Activated T-cell treated with anti-CD3 and anti-CD28 coated beads, Interleukin-2, amount 50 U/mL, for 1 hour (primary cell): ENCODE measurements around the gene ADORA2B.
A peak's percentile ranks its signal among the peaks of the same experiment; 100 is the strongest.

Experiments used
- DNase-seq: peaks from one replicate; pipeline ENCODE4 v3.0.0-alpha.2; 2020

The ADORA2B gene

DNA sequence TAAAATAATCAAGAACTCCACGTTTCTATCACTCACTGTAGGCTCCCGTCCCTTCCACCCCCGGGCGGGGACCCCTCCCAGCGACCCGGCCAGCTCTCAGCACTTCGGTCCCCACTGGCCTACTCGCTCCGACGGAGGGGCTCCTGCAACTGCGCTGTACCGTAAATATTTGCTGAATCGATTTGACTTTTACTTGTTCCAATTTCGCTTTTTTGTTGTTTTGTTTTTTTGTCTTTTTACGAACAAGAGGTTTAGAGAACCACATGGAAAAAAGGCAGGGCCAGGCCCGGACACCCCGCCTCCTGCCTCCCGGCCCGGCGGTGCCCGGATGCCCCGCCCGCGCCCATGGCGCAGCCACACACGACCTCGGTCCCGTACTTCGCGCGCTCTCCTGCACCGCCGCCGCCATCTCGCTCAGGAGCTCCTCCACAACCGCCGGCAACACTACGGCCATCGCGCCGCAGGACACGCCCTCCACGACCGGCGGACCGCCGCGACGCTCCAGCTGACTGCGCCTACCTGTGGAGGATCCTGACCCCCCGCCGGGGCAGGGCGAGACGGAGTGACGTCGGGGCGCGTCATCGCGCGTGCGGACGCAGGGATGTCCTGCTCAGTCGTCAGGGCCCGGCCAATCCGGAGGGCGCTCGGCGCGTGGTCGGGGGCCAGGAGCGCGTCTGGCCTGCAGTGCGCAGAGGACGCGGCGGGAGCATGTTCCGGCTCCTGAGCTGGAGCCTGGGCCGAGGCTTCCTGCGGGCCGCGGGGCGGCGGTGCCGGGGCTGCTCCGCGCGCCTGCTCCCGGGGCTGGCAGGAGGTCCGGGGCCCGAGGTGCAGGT lies 54.4 kb downstream of the ADORA2B start, which contains the start of the genes TTC19 and ZSWIM7:
TTC19 (plus strand) TSS at position 684 of the 833 bp plus-strand sequence; CDS start at position 709, 25 bp downstream.
ZSWIM7 (minus strand) TSS at position 564 of the 833 bp plus-strand sequence; CDS start at position 454, 110 bp downstream.
- peak; percentile 95 for DNase-seq

DNA sequence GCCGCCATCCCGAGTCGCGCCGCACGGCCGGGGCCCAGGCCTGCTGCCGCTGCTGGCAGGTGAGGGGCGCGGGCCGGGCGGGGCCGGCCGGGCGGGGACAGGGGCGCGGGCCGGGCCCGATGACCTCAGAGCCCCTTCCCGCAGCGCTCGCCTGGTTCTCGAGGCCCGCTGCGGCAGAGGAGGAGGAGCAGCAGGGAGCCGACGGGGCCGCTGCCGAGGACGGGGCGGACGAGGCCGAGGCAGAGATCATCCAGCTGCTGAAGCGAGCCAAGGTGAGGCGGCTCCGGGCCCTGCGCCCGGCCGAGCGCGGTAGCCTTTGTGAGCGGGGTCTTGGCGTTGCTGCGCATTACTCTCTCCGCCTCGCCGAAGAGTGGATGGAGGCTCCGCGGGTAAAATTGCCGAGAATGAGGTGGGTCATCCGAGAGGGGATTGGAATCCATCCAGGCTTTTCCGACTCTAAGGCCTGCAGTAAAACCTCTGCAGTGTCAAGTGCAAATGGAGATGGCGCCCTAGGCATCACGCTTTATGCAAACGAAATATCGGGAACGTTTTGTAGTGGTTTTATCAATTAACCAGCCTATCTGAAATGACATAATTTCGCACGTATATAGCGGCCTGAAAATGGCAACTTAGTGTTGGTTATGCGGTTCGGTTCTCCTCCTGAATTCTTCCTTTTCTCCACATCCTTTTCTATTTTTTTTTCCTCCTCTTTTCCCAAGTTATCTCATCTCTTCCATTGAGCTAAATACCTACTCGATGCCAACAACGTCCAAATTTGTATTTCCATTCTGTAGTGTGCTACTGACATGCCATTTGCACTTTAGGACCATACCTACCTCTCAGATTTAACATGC lies 55.3 kb downstream of the ADORA2B start:
- DNase-seq = no peak

DNA sequence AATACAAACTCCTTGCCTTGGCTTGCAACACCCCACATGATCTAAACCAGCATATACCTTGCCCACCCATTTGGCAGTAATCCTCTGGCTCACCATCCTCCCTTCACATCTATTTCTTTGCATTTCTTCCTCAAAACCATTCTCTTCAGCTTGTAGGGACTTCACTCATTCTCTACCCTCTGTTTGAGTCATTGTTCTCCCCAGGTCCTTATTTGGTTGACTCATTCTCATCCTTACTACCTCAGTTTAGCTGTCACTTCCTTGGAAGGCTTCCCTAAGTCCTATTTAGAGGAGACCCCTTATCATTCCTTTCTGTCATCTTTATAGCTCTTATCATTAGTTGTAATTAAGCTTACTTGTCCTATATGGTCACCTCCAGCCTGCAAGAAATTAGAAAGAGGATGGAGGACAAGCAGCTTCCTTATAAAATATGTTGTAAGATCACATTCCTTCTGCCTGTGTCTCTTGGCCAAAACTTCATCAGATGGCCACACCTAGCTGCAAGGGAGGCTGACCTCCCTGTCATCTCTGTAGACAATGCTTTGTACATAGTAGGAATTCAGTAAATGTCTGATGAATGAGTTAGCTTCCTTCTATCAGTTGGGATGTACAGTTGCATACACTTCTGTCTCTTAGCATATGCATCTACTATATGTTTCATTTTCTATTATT lies 56.4 kb downstream of the ADORA2B start:
- no peak for DNase-seq

DNA sequence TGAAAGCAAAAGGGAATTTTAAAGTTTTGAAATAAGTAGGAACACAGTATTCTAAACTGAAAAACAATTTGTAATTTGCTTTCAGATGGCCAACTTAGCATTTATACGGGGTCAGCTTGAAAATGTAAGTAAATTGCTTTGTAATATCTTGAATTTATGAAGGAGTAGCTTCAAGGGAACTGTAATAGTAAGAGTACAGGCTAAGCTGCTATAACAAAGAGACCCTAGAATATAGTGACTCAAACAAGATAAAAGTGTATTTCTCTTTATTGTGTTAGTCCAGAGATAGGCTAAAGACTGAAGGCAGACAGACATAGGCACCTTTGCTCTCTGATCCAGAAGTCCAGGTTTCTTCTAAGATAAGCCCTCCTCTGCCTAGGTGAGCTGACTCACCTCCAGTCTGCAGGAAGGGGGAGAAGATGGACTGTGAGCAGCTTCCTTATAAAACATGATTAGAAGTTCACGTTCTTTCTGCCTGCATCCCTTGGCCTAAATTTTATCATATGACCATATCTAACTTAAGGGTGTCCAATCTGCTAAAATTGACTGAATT lies 57.9 kb downstream of the ADORA2B start:
- no peak for DNase-seq

DNA sequence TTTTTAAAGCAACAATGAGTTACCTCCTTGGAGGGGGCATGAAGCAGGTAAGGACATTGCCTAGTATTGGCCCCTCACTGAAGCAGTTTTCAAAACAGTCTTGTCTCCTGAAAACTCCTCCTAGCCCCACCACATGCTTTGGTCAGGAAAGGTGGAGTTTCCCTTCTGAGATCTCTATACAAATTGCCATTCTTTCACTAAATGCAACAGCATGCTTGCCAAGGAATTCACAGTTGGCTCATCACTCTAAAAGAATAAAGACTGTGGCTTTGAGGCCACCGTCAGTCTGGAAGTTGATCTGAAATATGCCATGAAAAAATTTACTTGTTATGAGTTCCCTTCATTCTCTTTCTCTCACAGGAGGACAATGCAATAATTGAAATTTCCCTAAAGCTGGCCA lies 58.9 kb downstream of the ADORA2B start:
- DNase-seq = no peak

DNA sequence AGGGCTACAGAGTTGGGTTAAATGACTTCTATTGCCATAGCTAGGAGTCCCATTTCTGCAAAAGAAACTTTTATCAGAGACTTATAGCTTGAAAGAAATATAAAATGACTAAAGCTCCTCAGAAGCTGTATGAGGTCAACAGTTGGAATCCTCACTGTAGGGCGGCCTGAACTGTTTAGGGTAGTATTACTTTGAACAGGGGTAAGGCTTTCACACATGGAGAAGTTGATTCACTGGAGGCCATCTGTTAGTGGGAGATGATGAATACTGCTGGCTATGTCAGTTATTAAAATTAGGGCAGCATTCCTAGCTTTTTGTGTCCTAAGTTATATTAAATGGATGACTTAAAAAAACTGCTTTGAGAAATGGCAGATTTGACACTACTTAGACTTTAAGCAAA lies 60.7 kb downstream of the ADORA2B start:
- DNase-seq = no peak

DNA sequence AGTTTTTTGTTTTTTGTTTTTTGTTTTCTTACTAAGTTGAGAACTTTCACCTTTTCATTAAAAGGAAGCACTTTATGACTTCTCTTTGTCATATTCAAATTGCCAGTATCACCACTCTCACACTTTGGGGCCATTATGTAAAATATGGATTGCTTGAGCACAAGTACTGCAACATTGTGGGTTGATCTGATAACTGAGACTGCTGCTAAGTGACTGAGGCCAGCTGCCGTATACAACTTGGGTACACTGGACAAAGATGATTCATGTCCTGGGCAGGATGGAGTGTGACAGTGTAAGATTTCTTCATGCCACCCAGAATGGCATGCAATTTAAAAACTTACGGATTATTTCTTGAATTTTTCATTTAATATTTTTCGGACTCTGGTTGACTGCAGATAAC lies 62.5 kb downstream of the ADORA2B start:
- DNase-seq = no peak

DNA sequence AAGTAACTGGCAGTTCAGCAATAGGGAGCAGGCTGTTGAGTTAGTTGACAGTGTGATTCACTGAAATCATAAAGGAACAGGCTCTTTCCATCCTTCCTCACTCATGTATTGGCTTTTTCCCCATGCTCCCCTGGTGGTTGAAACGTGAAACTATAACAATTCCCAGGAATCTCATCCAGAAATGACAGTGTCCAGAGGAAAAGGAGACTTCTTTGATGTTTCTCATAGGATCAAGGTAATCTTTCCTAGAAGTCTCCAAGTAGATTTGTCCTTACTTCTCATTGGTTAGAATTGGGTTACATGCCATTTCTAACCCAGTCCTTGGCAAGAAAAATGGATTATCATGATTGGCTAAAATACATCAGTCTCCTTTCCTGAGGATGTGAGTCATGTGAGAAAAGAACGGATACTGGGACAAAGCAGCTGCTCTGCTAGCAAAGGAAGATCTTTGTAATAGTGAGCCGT lies 69.0 kb downstream of the ADORA2B start:
- no peak for DNase-seq

DNA sequence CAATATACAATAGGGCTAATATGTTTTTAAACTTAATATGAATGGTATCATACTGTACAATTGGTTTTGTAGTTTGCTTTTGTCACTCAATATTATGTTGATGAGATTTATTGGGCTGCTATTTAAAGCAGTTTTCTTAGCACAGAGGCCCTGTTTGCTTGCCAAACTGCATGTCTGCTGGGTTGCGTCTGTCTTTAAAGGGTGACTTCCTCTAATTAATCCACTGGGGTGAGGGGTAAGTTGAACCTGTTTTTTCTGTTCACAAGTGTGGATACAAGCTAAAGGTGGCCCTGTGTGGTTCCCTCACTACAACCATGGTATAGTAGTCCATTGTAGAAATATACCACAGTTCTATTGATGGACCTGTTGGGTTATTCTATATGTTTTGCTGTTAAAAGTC lies 74.4 kb downstream of the ADORA2B start:
- DNase-seq = no peak

DNA sequence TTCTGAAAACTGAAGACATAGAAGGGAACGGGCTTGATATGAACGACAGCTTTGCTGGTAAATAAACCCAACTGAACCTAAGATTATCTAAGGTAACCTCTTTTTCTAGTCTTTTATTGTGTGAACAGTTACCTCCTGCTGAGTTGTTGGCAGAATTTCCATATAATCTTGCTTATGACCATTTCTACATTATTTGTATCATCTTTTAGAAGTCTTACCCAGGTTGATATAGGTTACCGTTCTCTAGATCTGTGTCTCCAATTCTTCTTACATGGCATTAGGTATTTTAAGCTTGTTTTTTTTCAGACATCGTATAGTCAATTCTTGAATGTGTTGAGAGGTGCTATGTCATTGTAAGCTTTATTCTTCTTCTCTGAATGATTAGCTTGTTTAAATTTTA lies 79.0 kb downstream of the ADORA2B start:
- DNase-seq = no peak

DNA sequence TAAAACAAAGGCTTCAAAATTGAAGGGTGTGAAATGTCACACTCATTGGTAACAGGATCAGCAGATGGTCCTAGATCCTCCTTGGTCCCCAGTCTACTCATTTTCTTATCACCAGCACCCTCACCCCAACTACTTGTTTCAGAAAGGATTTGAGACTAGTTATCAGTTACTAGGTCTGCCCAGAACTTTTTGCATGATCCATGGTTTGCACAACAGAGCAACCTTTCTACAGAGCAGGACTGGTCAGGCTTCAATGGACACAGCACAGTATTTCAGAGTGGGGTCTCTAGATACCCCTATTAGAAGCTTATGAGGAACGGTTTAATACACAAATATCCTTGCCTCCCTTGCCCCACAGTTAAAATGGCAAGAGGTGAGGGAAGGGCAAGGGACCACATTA lies 80.3 kb downstream of the ADORA2B start:
- no peak for DNase-seq
